H9 (cell line): ENCODE results near the gene EFNB2. TPM values are rescaled to one million over a fixed set of nuclear protein-coding genes. Genes with fewer than 3 reads are reported as not detected.

Source experiments
- DNase-seq: peaks from one replicate; pipeline ENCODE4 v3.0.0-alpha.2; 2017
- H2AFZ ChIP-seq: one replicate; pipeline ENCODE4 v1.6.1; 2013; ENCODE audit warnings: mild to moderate bottlenecking, low read length, control low read depth, moderate library complexity
- H2AK5ac ChIP-seq: 2 replicates; pipeline ENCODE4 v1.6.1; 2013; ENCODE audit warnings: low read length, control low read depth, mixed read lengths; ENCODE audit not compliant: insufficient read length
- H2BK120ac ChIP-seq: one replicate; pipeline ENCODE4 v1.6.1; 2013; ENCODE audit warnings: low read depth, mild to moderate bottlenecking, low read length, control low read depth, inconsistent platforms; ENCODE audit not compliant: poor library complexity, severe bottlenecking
- H2BK12ac ChIP-seq: 2 replicates; pipeline ENCODE4 v1.6.1; 2013; ENCODE audit warnings: low read length, control low read depth, mixed read lengths, low read depth; ENCODE audit not compliant: insufficient read length
- H2BK15ac ChIP-seq: 2 replicates; pipeline ENCODE4 v1.6.1; 2013; ENCODE audit warnings: low read depth, low read length, control low read depth
- H2BK20ac ChIP-seq: one replicate; pipeline ENCODE4 v1.6.1; 2013; ENCODE audit warnings: low read depth, mild to moderate bottlenecking, low read length, control low read depth, inconsistent platforms; ENCODE audit not compliant: poor library complexity, severe bottlenecking
- H2BK5ac ChIP-seq: 2 replicates; pipeline ENCODE4 v1.6.1; 2013; ENCODE audit warnings: low read length, control low read depth, mixed read lengths; ENCODE audit not compliant: insufficient read length
- H3K14ac ChIP-seq: 2 replicates; pipeline ENCODE4 v1.6.1; 2013; ENCODE audit warnings: low read length, control low read depth; ENCODE audit not compliant: insufficient read depth
- H3K18ac ChIP-seq: 2 replicates; pipeline ENCODE4 v1.6.1; 2013; ENCODE audit warnings: low read depth, mild to moderate bottlenecking, mixed read lengths, low read length, control low read depth; ENCODE audit not compliant: insufficient read length
- H3K23ac ChIP-seq: 2 replicates; pipeline ENCODE4 v1.6.1; 2013; ENCODE audit warnings: low read length, control low read depth, mixed read lengths, low read depth; ENCODE audit not compliant: insufficient read length
- H3K23me2 ChIP-seq: 2 replicates; pipeline ENCODE4 v1.6.1; 2013; ENCODE audit warnings: low read depth, mild to moderate bottlenecking, mixed read lengths, low read length, control low read depth; ENCODE audit not compliant: insufficient read length, poor library complexity, severe bottlenecking
- H3K27ac ChIP-seq: 2 replicates; pipeline ENCODE4 v1.5.1; 2013; ENCODE audit warnings: low read length, control low read depth, mixed read lengths, low read depth; ENCODE audit not compliant: insufficient read length
- H3K27me3 ChIP-seq: 2 replicates; pipeline ENCODE4 v1.6.1; 2013; ENCODE audit warnings: low read length, control low read depth, inconsistent platforms; ENCODE audit not compliant: insufficient read depth
- H3K4ac ChIP-seq: 2 replicates; pipeline ENCODE4 v1.6.1; 2013; ENCODE audit warnings: low read depth, mild to moderate bottlenecking, control low read depth, inconsistent platforms, low read length, moderate library complexity
- H3K4me1 ChIP-seq: 2 replicates; pipeline ENCODE4 v1.6.1; 2013; ENCODE audit warnings: low read length, control low read depth, inconsistent platforms; ENCODE audit not compliant: insufficient read depth
- H3K4me2 ChIP-seq: 2 replicates; pipeline ENCODE4 v1.6.1; 2013; ENCODE audit warnings: low read length, control low read depth, mixed read lengths; ENCODE audit not compliant: insufficient read length, insufficient read depth
- H3K56ac ChIP-seq: 2 replicates; pipeline ENCODE4 v1.6.1; 2013; ENCODE audit warnings: low read depth, mild to moderate bottlenecking, mixed read lengths, low read length, control low read depth; ENCODE audit not compliant: insufficient read length
- H3K79me1 ChIP-seq: 2 replicates; pipeline ENCODE4 v1.6.1; 2013; ENCODE audit warnings: low read depth, mild to moderate bottlenecking, moderate library complexity, low read length, control low read depth, inconsistent platforms; ENCODE audit not compliant: insufficient read depth, poor library complexity, severe bottlenecking
- H3K79me2 ChIP-seq: 2 replicates; pipeline ENCODE4 v1.6.1; 2013; ENCODE audit warnings: low read length, control low read depth, inconsistent platforms; ENCODE audit not compliant: insufficient read depth
- H3K9ac ChIP-seq: 2 replicates; pipeline ENCODE4 v1.6.1; 2013; ENCODE audit warnings: low read length, control low read depth, mixed read lengths; ENCODE audit not compliant: insufficient read length; ENCODE audit errors: extremely low read depth
- H3K9me3 ChIP-seq: one replicate; pipeline ENCODE4 v1.6.1; 2013; ENCODE audit warnings: low read depth, low read length, inconsistent platforms; ENCODE audit not compliant: control insufficient read depth
- H3T11ph ChIP-seq: one replicate; pipeline ENCODE4 v1.6.1; 2013; ENCODE audit warnings: mild to moderate bottlenecking, low read length, control low read depth, inconsistent platforms
- H4K20me1 ChIP-seq: one replicate; pipeline ENCODE4 v1.6.1; 2013; ENCODE audit not compliant: control insufficient read depth, insufficient read length, insufficient read depth
- H4K5ac ChIP-seq: 2 replicates; pipeline ENCODE4 v1.6.1; 2013; ENCODE audit warnings: low read depth, mild to moderate bottlenecking, mixed read lengths, low read length, control low read depth; ENCODE audit not compliant: insufficient read length
- H4K8ac ChIP-seq: replicated peaks from 2 replicates; pipeline ENCODE4 v1.6.1; 2013; ENCODE audit warnings: low read length, control low read depth, mixed read lengths, low read depth; ENCODE audit not compliant: insufficient read length
- H4K91ac ChIP-seq: 2 replicates; pipeline ENCODE4 v1.6.1; 2013; ENCODE audit warnings: low read depth, mild to moderate bottlenecking, moderate library complexity, mixed read lengths, low read length, control low read depth; ENCODE audit not compliant: insufficient read length
- H3K27ac Mint-ChIP-seq, 3 experiments: 2 replicates in 2 of 3; 3 replicates in 1 of 3; pipeline ENCODE4 v1.8.0; 2020 to 2021; ENCODE audit warnings: mixed read lengths in 3 of 3, mild to moderate bottlenecking in 1 of 3, moderate library complexity in 1 of 3
- H3K27me3 Mint-ChIP-seq: 2 replicates; pipeline ENCODE4 v1.8.0; 2021; ENCODE audit warnings: low read depth, mild to moderate bottlenecking, moderate library complexity, mixed read lengths
- H3K36me3 Mint-ChIP-seq, 3 experiments: 2 replicates in 2 of 3; 3 replicates in 1 of 3; pipeline ENCODE4 v1.8.0; 2020 to 2021; ENCODE audit warnings: low read depth in 3 of 3, mixed read lengths in 3 of 3; ENCODE audit not compliant: insufficient read depth in 1 of 3
- H3K4me1 Mint-ChIP-seq, 2 experiments: 2 replicates each; pipeline ENCODE4 v1.8.0; 2020; ENCODE audit warnings: mixed read lengths in 2 of 2
- H3K4me3 Mint-ChIP-seq, 2 experiments: 2 replicates in 1 of 2; 3 replicates in 1 of 2; pipeline ENCODE4 v1.8.0; 2020 to 2021; ENCODE audit warnings: mild to moderate bottlenecking in 2 of 2, mixed read lengths in 2 of 2, moderate library complexity in 1 of 2
- H3K9me3 Mint-ChIP-seq, 2 experiments: 2 replicates in 1 of 2; 3 replicates in 1 of 2; pipeline ENCODE4 v1.8.0; 2020; ENCODE audit warnings: mild to moderate bottlenecking in 2 of 2, mixed read lengths in 2 of 2, moderate library complexity in 1 of 2
- CTCF ChIP-seq: fragments of 200-600 bp; sonication (generic); conservative IDR thresholded peaks from 3 replicates; pipeline ENCODE4 v1.8.0; 2021; ENCODE audit warnings: antibody characterized with exemption, mild to moderate bottlenecking
- WGBS: extraction: QIAGEN DNeasy Blood & Tissue Kit; methylation state at CpG from one replicate; pipeline ENCODE4 v1.1.7; 2013; ENCODE audit warnings: missing lambda C conversion rate, low lambda C conversion rate, mixed read lengths; ENCODE audit not compliant: insufficient read length; ENCODE audit errors: extremely low coverage; 5-methylcytosine and 5-hydroxymethylcytosine counted together
- total RNA-seq: library from RNA; stranded (reverse); gene quantifications from 2 replicates; pipeline ENCODE4 v1.2.1, GENCODE V29; 2021

The EFNB2 gene
- total RNA-seq, 1 experiment from 2014 or later = 12.7 TPM

DNA sequence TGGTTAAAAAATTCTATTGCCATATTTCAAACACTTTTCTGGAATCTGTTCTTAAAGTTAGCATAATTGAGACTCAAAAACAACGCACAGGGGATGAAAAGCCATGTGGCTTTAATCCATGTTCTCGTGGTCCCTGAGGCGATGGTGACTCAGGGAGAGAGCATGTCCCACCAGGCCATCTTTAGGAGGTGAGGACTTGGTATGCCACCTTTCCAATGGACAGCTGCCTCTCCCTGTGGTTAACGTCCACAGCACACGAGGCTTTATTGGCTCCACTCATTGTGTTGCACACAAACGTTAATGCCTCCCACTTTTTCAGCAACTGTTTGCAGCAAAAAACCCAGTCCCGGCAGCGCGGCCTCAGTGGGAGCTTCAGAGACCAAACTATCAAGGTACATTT is 51.4 kb downstream of the EFNB2 start:
- Mint-ChIP-seq H3K27ac (no peak overlapping the region), H3K9me3 (no peaks in the 10 kb centered on the region; a peak in 1 of 5 replicates), H3K27me3 (no peaks in the 10 kb centered on the region), H3K36me3 (no peaks in the 10 kb centered on the region), H3K4me3 (no peak overlapping the region), H3K4me1 (peaks cover 11 to 23% of the 10 kb centered on the region in 2 experiments)
- Histone ChIP-seq H3K4me2 (no peak overlapping the region), H2BK20ac (no peak overlapping the region), H3K56ac (no peak overlapping the region), H2AFZ (no peak overlapping the region), H3K14ac (no peak overlapping the region), H2AK5ac (no peak overlapping the region), H4K91ac (no peak overlapping the region), H4K8ac (no peak overlapping the region), H4K20me1 (no peaks in the 10 kb centered on the region), H3K79me2 (no peaks in the 10 kb centered on the region), H3K9me3 (no peaks in the 10 kb centered on the region), H3K23me2 (no peaks in the 10 kb centered on the region), H4K5ac (no peak overlapping the region), H2BK15ac (no peak overlapping the region), H3K79me1 (no peaks in the 10 kb centered on the region), H3K4me1 (no peaks in the 10 kb centered on the region), H2BK12ac (no peak overlapping the region), H2BK120ac (no peak overlapping the region), H3K18ac (no peak overlapping the region), H3K4ac (no peak overlapping the region), H3K23ac (no peak overlapping the region), H3T11ph (no peak overlapping the region), H3K27ac (no peak overlapping the region), H2BK5ac (no peak overlapping the region), H3K27me3 (no peaks in the 10 kb centered on the region), H3K9ac (no peak overlapping the region)
- TF ChIP-seq CTCF = no peak
- WGBS = no CpG with 5 or more reads among the region's 9 CpGs
- no peak for DNase-seq
